ENCODE measurements around the gene TMED6. TPM values are rescaled to one million over a fixed set of nuclear protein-coding genes. Genes with fewer than 3 reads are reported as not detected.

Gene TMED6
- total and polyA plus RNA-seq, 4 donors = 0.24 to 0.95 (median 0.49) TPM

DNA sequence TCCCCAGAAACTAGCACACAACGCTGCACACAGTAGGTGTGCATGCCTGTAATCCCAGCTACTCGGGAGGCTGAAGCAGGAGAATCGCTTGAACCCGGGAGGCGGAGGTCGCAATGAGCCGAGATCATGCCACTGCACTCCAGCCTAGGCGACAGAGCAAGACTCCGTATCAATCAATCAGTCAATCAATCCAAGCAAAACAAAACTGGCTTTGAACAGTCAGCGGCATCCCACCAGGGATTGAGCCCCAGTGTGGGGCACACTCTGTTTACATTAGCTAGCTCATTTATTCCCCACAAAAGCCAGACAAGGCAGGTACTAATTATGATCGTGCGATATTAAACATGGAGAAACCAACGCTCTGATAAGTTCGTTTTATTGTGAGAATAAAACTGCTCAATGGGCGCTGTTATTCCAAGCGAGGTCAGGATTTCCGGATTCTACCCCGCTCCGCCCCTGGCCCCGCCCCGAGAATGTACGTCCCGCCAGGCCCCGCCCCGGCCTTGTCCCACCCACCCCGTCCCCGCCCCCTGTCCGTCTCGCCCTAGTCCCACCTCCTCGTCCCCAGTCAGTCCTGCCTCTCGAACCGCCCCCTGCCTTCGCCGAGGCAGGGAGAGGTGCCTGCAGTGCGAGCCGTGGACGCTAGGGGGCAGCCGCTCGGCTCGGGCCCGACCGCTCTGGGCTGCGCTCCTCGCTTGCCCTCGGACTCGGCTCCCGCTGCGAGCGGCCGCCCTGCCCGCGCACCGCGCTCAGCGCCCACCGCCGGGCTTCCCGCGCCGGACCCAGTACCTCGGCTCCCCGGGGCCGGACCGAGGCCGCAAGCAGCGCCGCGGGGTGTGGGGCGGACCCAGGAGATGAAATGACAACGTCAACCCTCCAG is 40.7 kb downstream of the TMED6 start, which contains the start of gene VPS4A:
TSS of gene VPS4A (plus strand) at position 698 of the 880 bp plus-strand sequence. CDS start at position 860, 162 bp downstream.
- peak within 1 kb of the TSS; percentile 95 for H3K4me3 ChIP-seq
- H3K9me3 ChIP-seq (ENCODE audit: control insufficient read depth in 4 of 4, insufficient read depth in 3 of 4, low read length in 3 of 4) = no peaks in the 10 kb centered on the region
- TF ChIP-seq, protein P1, sequence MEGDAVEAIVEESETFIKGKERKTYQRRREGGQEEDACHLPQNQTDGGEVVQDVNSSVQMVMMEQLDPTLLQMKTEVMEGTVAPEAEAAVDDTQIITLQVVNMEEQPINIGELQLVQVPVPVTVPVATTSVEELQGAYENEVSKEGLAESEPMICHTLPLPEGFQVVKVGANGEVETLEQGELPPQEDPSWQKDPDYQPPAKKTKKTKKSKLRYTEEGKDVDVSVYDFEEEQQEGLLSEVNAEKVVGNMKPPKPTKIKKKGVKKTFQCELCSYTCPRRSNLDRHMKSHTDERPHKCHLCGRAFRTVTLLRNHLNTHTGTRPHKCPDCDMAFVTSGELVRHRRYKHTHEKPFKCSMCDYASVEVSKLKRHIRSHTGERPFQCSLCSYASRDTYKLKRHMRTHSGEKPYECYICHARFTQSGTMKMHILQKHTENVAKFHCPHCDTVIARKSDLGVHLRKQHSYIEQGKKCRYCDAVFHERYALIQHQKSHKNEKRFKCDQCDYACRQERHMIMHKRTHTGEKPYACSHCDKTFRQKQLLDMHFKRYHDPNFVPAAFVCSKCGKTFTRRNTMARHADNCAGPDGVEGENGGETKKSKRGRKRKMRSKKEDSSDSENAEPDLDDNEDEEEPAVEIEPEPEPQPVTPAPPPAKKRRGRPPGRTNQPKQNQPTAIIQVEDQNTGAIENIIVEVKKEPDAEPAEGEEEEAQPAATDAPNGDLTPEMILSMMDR (IDR thresholded peaks at IDR 0.05; ENCODE audit: control extremely low read depth, extremely low read depth) = peak; percentile 97
- H3K4me1 ChIP-seq (ENCODE audit: control insufficient read depth in 5 of 5, insufficient read depth in 5 of 5, low read length in 5 of 5) = peaks cover 0 to 5% (median 4%) of the 10 kb centered on the region in 5 donors
- H3K27me3 ChIP-seq (ENCODE audit: control insufficient read depth in 3 of 3, insufficient read depth in 3 of 3, low read length in 2 of 3) = no peaks in the 10 kb centered on the region
- ATAC-seq (ENCODE audit: insufficient read depth, low FRiP score) (peak; percentile 100), DNase-seq (peak; percentile 97 to 98 (median 98))
- H3K27ac ChIP-seq (ENCODE audit: low read depth in 1 of 2, low read length in 1 of 2) = peak within 1 kb of the TSS; percentile 91 to 95
- WGBS, 2 donors = 9% methylated on average over 65 to 70 of the region's 70 CpGs
- peak within 1 kb of the TSS; percentile 47 to 80 for H3K9ac ChIP-seq (ENCODE audit: insufficient read depth in 1 of 2, low read length in 2 of 2)
- peaks cover 0 to 16% (median 10%) of the 10 kb centered on the region in 4 donors for H3K36me3 ChIP-seq (ENCODE audit: control insufficient read depth in 4 of 4, insufficient read depth in 4 of 4, low read length in 4 of 4)

DNA sequence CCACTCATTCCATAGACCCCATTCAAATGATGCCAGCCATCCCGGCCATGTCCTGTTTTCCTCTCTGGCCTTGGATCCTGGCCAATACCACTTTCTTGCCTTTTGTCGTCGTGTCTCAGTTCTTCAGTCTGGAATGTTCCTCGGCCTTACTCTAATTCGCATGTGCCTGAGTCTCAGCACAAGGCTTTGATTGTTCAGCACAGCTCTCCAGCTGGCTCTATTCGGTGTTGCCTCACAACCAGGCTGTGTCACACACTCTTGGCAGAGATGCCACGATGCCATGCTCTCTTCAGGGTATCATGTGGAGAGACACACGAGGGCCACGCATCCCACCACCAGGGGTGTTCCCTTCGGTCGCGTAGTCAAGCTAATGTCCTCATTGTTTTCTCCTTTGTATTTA is 42.3 kb downstream of the TMED6 start:
- ATAC-seq (ENCODE audit: insufficient read depth, low FRiP score) = no peak
- Histone ChIP-seq H3K9me3 (ENCODE audit: control insufficient read depth in 4 of 4, insufficient read depth in 3 of 4, low read length in 3 of 4) (no peaks in the 10 kb centered on the region), H3K4me1 (ENCODE audit: control insufficient read depth in 5 of 5, insufficient read depth in 5 of 5, low read length in 5 of 5) (peaks cover 0 to 5% (median 4%) of the 10 kb centered on the region in 5 donors), H3K9ac (ENCODE audit: insufficient read depth in 1 of 2, low read length in 2 of 2) (no peak overlapping the region), H3K36me3 (ENCODE audit: control insufficient read depth in 4 of 4, insufficient read depth in 4 of 4, low read length in 4 of 4) (peaks cover under 1 to 11% (median 4%) of the 10 kb centered on the region in 4 donors), H3K27ac (ENCODE audit: low read depth in 1 of 2, low read length in 1 of 2) (no peak overlapping the region), H3K4me3 (no peak overlapping the region), H3K27me3 (ENCODE audit: control insufficient read depth in 3 of 3, insufficient read depth in 3 of 3, low read length in 2 of 3) (no peaks in the 10 kb centered on the region)
- TF ChIP-seq, protein P1 (IDR thresholded peaks at IDR 0.05; ENCODE audit: control extremely low read depth, extremely low read depth) = no peak
- WGBS, 2 donors = 78 to 82% methylated on average over 12 of the region's 12 CpGs
- DNase-seq = peak in 2 of 3 donors; percentile 20 to 26

DNA sequence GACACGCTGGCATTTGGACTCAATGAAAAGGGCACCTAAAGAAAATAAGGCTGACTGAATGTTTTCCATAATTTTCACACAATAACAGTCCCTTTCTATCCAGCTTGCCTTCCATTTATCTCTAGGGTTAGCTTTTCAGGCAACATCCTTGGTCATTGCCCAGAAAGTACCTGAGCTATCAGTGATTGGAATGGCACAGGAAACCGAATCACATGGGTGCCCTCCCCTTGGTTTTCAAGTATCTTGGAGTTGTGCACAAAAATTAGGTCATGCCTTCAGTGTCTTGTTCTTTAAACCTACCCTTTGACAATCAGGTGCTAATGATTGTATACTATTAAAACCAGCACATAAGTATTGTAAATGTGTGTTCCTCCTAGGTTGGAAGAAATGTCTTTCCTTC is 43.7 kb downstream of the TMED6 start:
- Histone ChIP-seq H3K27me3 (ENCODE audit: control insufficient read depth in 3 of 3, insufficient read depth in 3 of 3, low read length in 2 of 3) (no peaks in the 10 kb centered on the region), H3K27ac (ENCODE audit: low read depth in 1 of 2, low read length in 1 of 2) (no peak overlapping the region), H3K9me3 (ENCODE audit: control insufficient read depth in 4 of 4, insufficient read depth in 3 of 4, low read length in 3 of 4) (no peaks in the 10 kb centered on the region), H3K9ac (ENCODE audit: insufficient read depth in 1 of 2, low read length in 2 of 2) (no peak overlapping the region), H3K36me3 (ENCODE audit: control insufficient read depth in 4 of 4, insufficient read depth in 4 of 4, low read length in 4 of 4) (peaks cover 0 to 4% (median 3%) of the 10 kb centered on the region in 4 donors), H3K4me3 (no peak overlapping the region), H3K4me1 (ENCODE audit: control insufficient read depth in 5 of 5, insufficient read depth in 5 of 5, low read length in 5 of 5) (peaks cover 0 to 5% (median 4%) of the 10 kb centered on the region in 5 donors)
- ATAC-seq (ENCODE audit: insufficient read depth, low FRiP score) = no peak
- TF ChIP-seq, protein P1 (IDR thresholded peaks at IDR 0.05; ENCODE audit: control extremely low read depth, extremely low read depth) = no peak
- 93 to 94% methylated on average over 2 of the region's 2 CpGs for WGBS, 2 donors
- DNase-seq = no peak

Measured in lung (tissue), 12 donors.